ENCODE results near the gene AKR1E2. TPM values are rescaled to one million over a fixed set of nuclear protein-coding genes. Genes with fewer than 3 reads are reported as not detected.

AKR1E2 gene
- total and polyA plus RNA-seq, 2 donors (not counting 3 experiments of a cell fraction or from before 2014, with no cell fraction given) = 4.0 to 8.2 TPM

DNA sequence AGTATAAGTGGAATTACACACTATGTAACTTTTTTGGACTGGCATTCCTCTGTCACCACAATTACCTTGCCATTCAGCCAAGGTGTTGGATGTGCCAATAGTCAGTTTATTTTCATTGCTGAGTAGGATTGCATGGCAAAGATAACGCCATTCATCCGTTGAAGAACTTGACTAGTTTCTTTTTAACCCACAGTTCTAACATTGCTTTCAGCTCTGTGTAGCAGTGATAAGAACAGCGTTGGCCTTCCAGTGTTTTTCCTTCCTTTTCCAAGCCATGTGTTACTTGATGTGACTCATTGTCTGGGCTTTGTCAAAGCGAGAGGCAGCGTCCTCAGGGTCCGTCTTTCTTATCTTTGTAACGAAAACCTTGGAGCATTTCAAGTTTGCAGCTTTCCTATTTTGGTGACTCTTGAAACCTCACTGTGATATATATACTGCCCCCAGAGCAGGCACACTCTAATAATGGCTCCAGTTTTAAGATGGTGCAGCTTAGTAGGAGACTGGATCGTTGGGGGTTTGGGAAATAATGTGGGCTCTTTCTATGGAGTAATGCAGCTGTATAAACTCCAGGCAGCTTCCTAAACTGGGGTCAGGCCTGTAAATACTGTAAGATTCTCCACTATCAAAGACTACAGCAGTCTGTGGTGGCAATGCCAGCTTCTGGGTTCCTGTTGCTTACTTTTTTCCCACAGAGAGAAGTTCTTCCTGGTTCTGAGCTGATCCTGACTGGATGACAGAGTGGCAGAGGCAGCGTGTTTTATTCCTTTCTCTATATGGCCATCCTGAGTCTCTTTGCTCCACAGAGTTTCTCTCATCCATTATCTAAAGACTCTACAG lies 41.7 kb downstream of the AKR1E2 start:
- Histone ChIP-seq H3K9me1 (replicated peaks; ENCODE audit: control insufficient read depth, extremely low read depth, insufficient read depth, low read length) (no peaks in the 10 kb centered on the region), H3K4me1 (ENCODE audit: control insufficient read depth, extremely low read depth, insufficient read depth, low read length) (peaks cover 13% of the 10 kb centered on the region), H3K9ac (replicated peaks; ENCODE audit: extremely low read depth, insufficient read depth, low read length) (no peak overlapping the region), H3K9me3 (replicated peaks; ENCODE audit: control insufficient read depth, insufficient read depth, low read length) (no peaks in the 10 kb centered on the region), H2AFZ (ENCODE audit: low read depth, low read length) (peak overlapping the region; percentile 74), H3K79me2 (ENCODE audit: control insufficient read depth, insufficient read depth, low read length) (no peaks in the 10 kb centered on the region), H3K27ac (ENCODE audit: insufficient read depth, low read depth, low read length) (peak overlapping the region; percentile 53), H3K36me3 (ENCODE audit: control insufficient read depth in 2 of 2, extremely low read depth in 1 of 2, insufficient read depth in 2 of 2, low read length in 2 of 2) (no peaks in the 10 kb centered on the region), H4K20me1 (replicated peaks; ENCODE audit: control insufficient read depth, extremely low read depth, insufficient read depth, low read length) (no peaks in the 10 kb centered on the region), H3K27me3 (ENCODE audit: control insufficient read depth in 2 of 2, insufficient read depth in 2 of 2, low read length in 2 of 2) (no peaks in the 10 kb centered on the region), H3K4me3 (replicated peaks in 1 of 3; ENCODE audit: insufficient read depth in 1 of 3, low read depth in 1 of 3, low read length in 3 of 3) (peak overlapping the region in 1 of 3 experiments; percentile 1), H3K4me2 (ENCODE audit: insufficient read depth, low read length) (peak overlapping the region; percentile 6)
- TF ChIP-seq POLR2AphosphoS5 (IDR thresholded peaks at IDR 0.05; ENCODE audit: insufficient read depth, low read depth, low read length) (peak; percentile 17), JUN (IDR thresholded peaks at IDR 0.05; ENCODE audit: borderline replicate concordance, insufficient read depth, insufficient read length, low read depth) (peak; percentile 36), GATA2 (IDR thresholded peaks at IDR 0.05; ENCODE audit: insufficient read depth, insufficient read length, low read depth, low read length) (peak; percentile 61), EZH2 (IDR thresholded peaks at IDR 0.05; ENCODE audit: borderline replicate concordance, low read depth, low read length, severe bottlenecking) (no peak), FOS (IDR thresholded peaks at IDR 0.05; ENCODE audit: borderline replicate concordance, insufficient read depth, low read length) (peak; percentile 75)
- POLR2A ChIA-PET = no interaction called here
- DNase-seq (ENCODE audit: low read depth, low spot score) (peak; percentile 89), FAIRE-seq (peak; percentile 80)
- no TSS peak for BruUV-seq (replicated peaks)
- dilution Hi-C loops (cut with MboI; ENCODE audit: extremely low pct_ligation_motif_present, low sequenced_read_pairs) = no loop called here
- intact Hi-C loops (cut with micrococcal nuclease) = no loop called here
- CTCF ChIA-PET = interaction anchor here (1.3 to 1.7 kb wide), 3 partner anchors 18 to 53 kb away, joined by 5 to 9 read pairs (median 6); no protein-coding TSS in a partner anchor

DNA sequence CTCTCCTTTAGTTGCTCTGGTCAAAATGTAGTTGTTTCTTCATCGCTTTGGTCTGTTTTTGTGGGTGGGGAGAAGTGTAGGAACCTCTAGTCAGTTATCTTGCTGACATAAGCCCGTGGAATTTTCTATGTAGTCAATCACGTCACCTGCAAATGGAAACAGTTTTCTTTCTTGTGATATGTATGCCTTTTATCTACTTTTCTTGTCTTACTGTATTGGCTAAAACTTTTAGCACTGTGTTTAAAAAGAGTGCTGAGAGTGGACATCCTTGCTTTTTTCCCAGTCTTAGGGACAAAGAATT lies 42.3 kb downstream of the AKR1E2 start:
- POLR2A ChIA-PET = no interaction called here
- peak overlapping the region; percentile 74 for H2AFZ ChIP-seq (ENCODE audit: low read depth, low read length)
- FAIRE-seq = no peak

More for the DNA sequence above, 42.3 kb downstream of the AKR1E2 start:
- no peaks in the 10 kb centered on the region for H3K27me3 ChIP-seq (ENCODE audit: control insufficient read depth in 2 of 2, insufficient read depth in 2 of 2, low read length in 2 of 2)
- TF ChIP-seq EZH2 (IDR thresholded peaks at IDR 0.05; ENCODE audit: borderline replicate concordance, low read depth, low read length, severe bottlenecking) (no peak), GATA2 (IDR thresholded peaks at IDR 0.05; ENCODE audit: insufficient read depth, insufficient read length, low read depth, low read length) (no peak), POLR2A (IDR thresholded peaks at IDR 0.05; ENCODE audit: low read depth, low read length) (no peak), JUN (IDR thresholded peaks at IDR 0.05; ENCODE audit: borderline replicate concordance, insufficient read depth, insufficient read length, low read depth) (no peak), FOS (IDR thresholded peaks at IDR 0.05; ENCODE audit: borderline replicate concordance, insufficient read depth, low read length) (no peak), MYC (IDR thresholded peaks at IDR 0.05; ENCODE audit: low read depth, low read length) (no peak), POLR2AphosphoS5 (IDR thresholded peaks at IDR 0.05; ENCODE audit: insufficient read depth, low read depth, low read length) (no peak)
- TF ChIP-seq, protein P1, sequence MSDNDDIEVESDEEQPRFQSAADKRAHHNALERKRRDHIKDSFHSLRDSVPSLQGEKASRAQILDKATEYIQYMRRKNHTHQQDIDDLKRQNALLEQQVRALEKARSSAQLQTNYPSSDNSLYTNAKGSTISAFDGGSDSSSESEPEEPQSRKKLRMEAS (IDR thresholded peaks at IDR 0.05; ENCODE audit: insufficient read depth, insufficient read length) = no peak
- TF ChIP-seq, protein P2, sequence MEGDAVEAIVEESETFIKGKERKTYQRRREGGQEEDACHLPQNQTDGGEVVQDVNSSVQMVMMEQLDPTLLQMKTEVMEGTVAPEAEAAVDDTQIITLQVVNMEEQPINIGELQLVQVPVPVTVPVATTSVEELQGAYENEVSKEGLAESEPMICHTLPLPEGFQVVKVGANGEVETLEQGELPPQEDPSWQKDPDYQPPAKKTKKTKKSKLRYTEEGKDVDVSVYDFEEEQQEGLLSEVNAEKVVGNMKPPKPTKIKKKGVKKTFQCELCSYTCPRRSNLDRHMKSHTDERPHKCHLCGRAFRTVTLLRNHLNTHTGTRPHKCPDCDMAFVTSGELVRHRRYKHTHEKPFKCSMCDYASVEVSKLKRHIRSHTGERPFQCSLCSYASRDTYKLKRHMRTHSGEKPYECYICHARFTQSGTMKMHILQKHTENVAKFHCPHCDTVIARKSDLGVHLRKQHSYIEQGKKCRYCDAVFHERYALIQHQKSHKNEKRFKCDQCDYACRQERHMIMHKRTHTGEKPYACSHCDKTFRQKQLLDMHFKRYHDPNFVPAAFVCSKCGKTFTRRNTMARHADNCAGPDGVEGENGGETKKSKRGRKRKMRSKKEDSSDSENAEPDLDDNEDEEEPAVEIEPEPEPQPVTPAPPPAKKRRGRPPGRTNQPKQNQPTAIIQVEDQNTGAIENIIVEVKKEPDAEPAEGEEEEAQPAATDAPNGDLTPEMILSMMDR (IDR thresholded peaks at IDR 0.05; ENCODE audit: extremely low read depth in 1 of 2, insufficient read depth in 1 of 2, low read depth in 1 of 2, low read length in 2 of 2) = no peak
- CTCF ChIA-PET = interaction anchor here (1.3 to 1.7 kb wide), 3 partner anchors 18 to 53 kb away, joined by 5 to 9 read pairs (median 6); no protein-coding TSS in a partner anchor
- peaks cover 13% of the 10 kb centered on the region for H3K4me1 ChIP-seq (ENCODE audit: control insufficient read depth, extremely low read depth, insufficient read depth, low read length)
- no peak overlapping the region for H3K4me2 ChIP-seq (ENCODE audit: insufficient read depth, low read length)
- no peaks in the 10 kb centered on the region for H3K36me3 ChIP-seq (ENCODE audit: control insufficient read depth in 2 of 2, extremely low read depth in 1 of 2, insufficient read depth in 2 of 2, low read length in 2 of 2)
- no peak for DNase-seq (ENCODE audit: low read depth, low spot score)
- H3K9ac ChIP-seq (replicated peaks; ENCODE audit: extremely low read depth, insufficient read depth, low read length) = no peak overlapping the region
- H3K9me1 ChIP-seq (replicated peaks; ENCODE audit: control insufficient read depth, extremely low read depth, insufficient read depth, low read length) = no peaks in the 10 kb centered on the region
- no peaks in the 10 kb centered on the region for H3K79me2 ChIP-seq (ENCODE audit: control insufficient read depth, insufficient read depth, low read length)
- BruUV-seq (replicated peaks) = no TSS peak
- no peak overlapping the region for H3K4me3 ChIP-seq (replicated peaks in 1 of 3; ENCODE audit: insufficient read depth in 1 of 3, low read depth in 1 of 3, low read length in 3 of 3)
- H3K9me3 ChIP-seq (replicated peaks; ENCODE audit: control insufficient read depth, insufficient read depth, low read length) = no peaks in the 10 kb centered on the region
- intact Hi-C loops (cut with micrococcal nuclease) = no loop called here
- no peaks in the 10 kb centered on the region for H4K20me1 ChIP-seq (replicated peaks; ENCODE audit: control insufficient read depth, extremely low read depth, insufficient read depth, low read length)
- H3K27ac ChIP-seq (ENCODE audit: insufficient read depth, low read depth, low read length) = peak overlapping the region; percentile 53
- dilution Hi-C loops (cut with MboI; ENCODE audit: extremely low pct_ligation_motif_present, low sequenced_read_pairs) = no loop called here
